ENCODE data around the gene FAM124A. TPM values are rescaled to one million over a fixed set of nuclear protein-coding genes. Genes with fewer than 3 reads are reported as not detected.

FAM124A gene
- total RNA-seq (10 to 100 TPM in 1 of 4 donors, 1 to 10 TPM in 3; 5.5 to 10.7 (median 8.6) TPM), polyA plus RNA-seq (4.2 TPM)
- long read RNA-seq, donor 1, full-length matches to known transcripts: 9 of 22 reads
- long read RNA-seq, donor 1, partial matches to known transcripts: 2 of 22 reads
- long read RNA-seq, donor 1, other reads (novel, unspliced or antisense): 11 of 22 reads
- long read RNA-seq, donor 2, full-length matches to known transcripts: 9 of 16 reads
- long read RNA-seq, donor 2, partial matches to known transcripts: 1 of 16 reads
- long read RNA-seq, donor 2, other reads (novel, unspliced or antisense): 6 of 16 reads
- long read RNA-seq, donor 3, partial matches to known transcripts: 1 of 12 reads
- long read RNA-seq, donor 3, other reads (novel, unspliced or antisense): 11 of 12 reads
- long read RNA-seq, donor 4, full-length matches to known transcripts: 4 of 10 reads
- long read RNA-seq, donor 4, partial matches to known transcripts: 0 of 10 reads
- long read RNA-seq, donor 4, other reads (novel, unspliced or antisense): 6 of 10 reads

- no peaks in the 10 kb centered on the region for H3K9me3 ChIP-seq (ENCODE audit: control insufficient read depth, low read length)
- intact Hi-C loops (cut with DNase I): loop anchor here (5.0 kb wide), 2 partner anchors 60 to 65 kb away; no protein-coding TSS in a partner anchor
- DNase-seq (peak; percentile 62 to 82 (median 81)), ATAC-seq (peak; percentile 83 to 90)
- no peaks in the 10 kb centered on the region for H3K27me3 ChIP-seq (ENCODE audit: control insufficient read depth, insufficient read depth)
- H3K4me1 ChIP-seq (ENCODE audit: control insufficient read depth, insufficient read depth, low read length): no peaks in the 10 kb centered on the region
- WGBS: under 1% methylated on average over 106 of the region's 106 CpGs
- H3K27ac ChIP-seq (ENCODE audit: low read length): peak within 1 kb of the TSS; percentile 7
- peak within 1 kb of the TSS; percentile 88 for H3K4me3 ChIP-seq (ENCODE audit: low read length)
These were observed at the start of gene FAM124A for GRCh38 chr13:51222037-51222685. Gene FAM124A, plus strand, starts transcription at chr13:51222398. Its CDS starts 104 bp downstream, at chr13:51222502.

GRCh38 chr13:51175021-51175420 is 47.2 kb upstream of the FAM124A start:
- no peak overlapping the region for H3K4me3 ChIP-seq (ENCODE audit: low read length)
- H3K27ac ChIP-seq (ENCODE audit: low read length): no peak overlapping the region
- no peaks in the 10 kb centered on the region for H3K9me3 ChIP-seq (ENCODE audit: control insufficient read depth, low read length)
- WGBS: 86% methylated on average over 8 of the region's 8 CpGs
- ATAC-seq: no peak
- intact Hi-C loops (cut with DNase I): no loop called here
- no peaks in the 10 kb centered on the region for H3K27me3 ChIP-seq (ENCODE audit: control insufficient read depth, insufficient read depth)
- no peaks in the 10 kb centered on the region for H3K4me1 ChIP-seq (ENCODE audit: control insufficient read depth, insufficient read depth, low read length)
- DNase-seq: no peak

GRCh38 chr13:51175639-51176038 is 46.6 kb upstream of the FAM124A start:
- Histone ChIP-seq H3K4me1 (ENCODE audit: control insufficient read depth, insufficient read depth, low read length) (no peaks in the 10 kb centered on the region), H3K27ac (ENCODE audit: low read length) (no peak overlapping the region), H3K9me3 (ENCODE audit: control insufficient read depth, low read length) (no peaks in the 10 kb centered on the region), H3K27me3 (ENCODE audit: control insufficient read depth, insufficient read depth) (no peaks in the 10 kb centered on the region), H3K4me3 (ENCODE audit: low read length) (no peak overlapping the region)
- 62% methylated on average over 1 of the region's 1 CpG for WGBS
- intact Hi-C loops (cut with DNase I): no loop called here
- ATAC-seq (no peak), DNase-seq (no peak)

- no peak for ATAC-seq
- intact Hi-C loops (cut with DNase I): no loop called here
- no peak for DNase-seq
- Histone ChIP-seq H3K4me3 (ENCODE audit: low read length) (no peak overlapping the region), H3K27me3 (ENCODE audit: control insufficient read depth, insufficient read depth) (no peaks in the 10 kb centered on the region), H3K9me3 (ENCODE audit: control insufficient read depth, low read length) (no peaks in the 10 kb centered on the region), H3K4me1 (ENCODE audit: control insufficient read depth, insufficient read depth, low read length) (no peaks in the 10 kb centered on the region), H3K27ac (ENCODE audit: low read length) (no peak overlapping the region)
- WGBS: 92% methylated on average over 1 of the region's 1 CpG
These were observed 45.0 kb upstream of the FAM124A start for GRCh38 chr13:51177188-51177587.

GRCh38 chr13:51178456-51179074 is 43.6 kb upstream of the FAM124A start:
- ATAC-seq (no peak), DNase-seq (no peak)
- no peak overlapping the region for H3K4me3 ChIP-seq (ENCODE audit: low read length)
- intact Hi-C loops (cut with DNase I): no loop called here
- no peaks in the 10 kb centered on the region for H3K27me3 ChIP-seq (ENCODE audit: control insufficient read depth, insufficient read depth)
- no peaks in the 10 kb centered on the region for H3K4me1 ChIP-seq (ENCODE audit: control insufficient read depth, insufficient read depth, low read length)
- no peak overlapping the region for H3K27ac ChIP-seq (ENCODE audit: low read length)
- H3K9me3 ChIP-seq (ENCODE audit: control insufficient read depth, low read length): no peaks in the 10 kb centered on the region
- WGBS: 91% methylated on average over 4 of the region's 4 CpGs

- WGBS: 92% methylated on average over 5 of the region's 5 CpGs
- intact Hi-C loops (cut with DNase I): no loop called here
These were observed 42.7 kb upstream of the FAM124A start for GRCh38 chr13:51179432-51179971.

GRCh38 chr13:51180853-51181511 is 41.2 kb upstream of the FAM124A start:
- Histone ChIP-seq H3K27ac (ENCODE audit: low read length) (no peak overlapping the region), H3K27me3 (ENCODE audit: control insufficient read depth, insufficient read depth) (no peaks in the 10 kb centered on the region), H3K4me3 (ENCODE audit: low read length) (no peak overlapping the region), H3K9me3 (ENCODE audit: control insufficient read depth, low read length) (no peaks in the 10 kb centered on the region), H3K4me1 (ENCODE audit: control insufficient read depth, insufficient read depth, low read length) (no peaks in the 10 kb centered on the region)
- WGBS: 39% methylated on average over 2 of the region's 2 CpGs
- no peak for ATAC-seq
- intact Hi-C loops (cut with DNase I): no loop called here
- no peak for DNase-seq

More at GRCh38 chr13:51179432-51179971, 42.7 kb upstream of the FAM124A start:
- no peaks in the 10 kb centered on the region for H3K4me1 ChIP-seq (ENCODE audit: control insufficient read depth, insufficient read depth, low read length)
- no peak overlapping the region for H3K27ac ChIP-seq (ENCODE audit: low read length)
- no peaks in the 10 kb centered on the region for H3K9me3 ChIP-seq (ENCODE audit: control insufficient read depth, low read length)
- DNase-seq (no peak), ATAC-seq (no peak)
- H3K4me3 ChIP-seq (ENCODE audit: low read length): no peak overlapping the region
- no peaks in the 10 kb centered on the region for H3K27me3 ChIP-seq (ENCODE audit: control insufficient read depth, insufficient read depth)

GRCh38 chr13:51181786-51182383 is 40.3 kb upstream of the FAM124A start:
- H3K4me3 ChIP-seq (ENCODE audit: low read length): no peak overlapping the region
- no peaks in the 10 kb centered on the region for H3K4me1 ChIP-seq (ENCODE audit: control insufficient read depth, insufficient read depth, low read length)
- intact Hi-C loops (cut with DNase I): no loop called here
- H3K9me3 ChIP-seq (ENCODE audit: control insufficient read depth, low read length): no peaks in the 10 kb centered on the region
- ATAC-seq: no peak
- WGBS: 59% methylated on average over 4 of the region's 4 CpGs
- no peak for DNase-seq
- no peak overlapping the region for H3K27ac ChIP-seq (ENCODE audit: low read length)
- no peaks in the 10 kb centered on the region for H3K27me3 ChIP-seq (ENCODE audit: control insufficient read depth, insufficient read depth)

- DNase-seq: no peak
- no peaks in the 10 kb centered on the region for H3K9me3 ChIP-seq (ENCODE audit: control insufficient read depth, low read length)
- no peak overlapping the region for H3K4me3 ChIP-seq (ENCODE audit: low read length)
- no peaks in the 10 kb centered on the region for H3K4me1 ChIP-seq (ENCODE audit: control insufficient read depth, insufficient read depth, low read length)
- WGBS: 93% methylated on average over 12 of the region's 12 CpGs
- no peak for ATAC-seq
- H3K27ac ChIP-seq (ENCODE audit: low read length): no peak overlapping the region
- intact Hi-C loops (cut with DNase I): no loop called here
- H3K27me3 ChIP-seq (ENCODE audit: control insufficient read depth, insufficient read depth): no peaks in the 10 kb centered on the region
These were observed 30.5 kb upstream of the FAM124A start for GRCh38 chr13:51191743-51192142.

GRCh38 chr13:51192348-51192747 is 29.9 kb upstream of the FAM124A start:
- no peaks in the 10 kb centered on the region for H3K27me3 ChIP-seq (ENCODE audit: control insufficient read depth, insufficient read depth)
- WGBS: 83% methylated on average over 1 of the region's 1 CpG
- no peaks in the 10 kb centered on the region for H3K9me3 ChIP-seq (ENCODE audit: control insufficient read depth, low read length)
- H3K4me3 ChIP-seq (ENCODE audit: low read length): no peak overlapping the region
- ATAC-seq (no peak), DNase-seq (no peak)
- intact Hi-C loops (cut with DNase I): no loop called here
- no peaks in the 10 kb centered on the region for H3K4me1 ChIP-seq (ENCODE audit: control insufficient read depth, insufficient read depth, low read length)
- H3K27ac ChIP-seq (ENCODE audit: low read length): no peak overlapping the region
